ENCODE results near the gene MIEN1. TPM values are rescaled to one million over a fixed set of nuclear protein-coding genes. Genes with fewer than 3 reads are reported as not detected.

Gene MIEN1, protein sequence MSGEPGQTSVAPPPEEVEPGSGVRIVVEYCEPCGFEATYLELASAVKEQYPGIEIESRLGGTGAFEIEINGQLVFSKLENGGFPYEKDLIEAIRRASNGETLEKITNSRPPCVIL
- 100 to 1,000 TPM in 3 of 4 donors, 10 to 100 TPM in 1; 99.3 to 215 (median 109) TPM for total RNA-seq

DNA sequence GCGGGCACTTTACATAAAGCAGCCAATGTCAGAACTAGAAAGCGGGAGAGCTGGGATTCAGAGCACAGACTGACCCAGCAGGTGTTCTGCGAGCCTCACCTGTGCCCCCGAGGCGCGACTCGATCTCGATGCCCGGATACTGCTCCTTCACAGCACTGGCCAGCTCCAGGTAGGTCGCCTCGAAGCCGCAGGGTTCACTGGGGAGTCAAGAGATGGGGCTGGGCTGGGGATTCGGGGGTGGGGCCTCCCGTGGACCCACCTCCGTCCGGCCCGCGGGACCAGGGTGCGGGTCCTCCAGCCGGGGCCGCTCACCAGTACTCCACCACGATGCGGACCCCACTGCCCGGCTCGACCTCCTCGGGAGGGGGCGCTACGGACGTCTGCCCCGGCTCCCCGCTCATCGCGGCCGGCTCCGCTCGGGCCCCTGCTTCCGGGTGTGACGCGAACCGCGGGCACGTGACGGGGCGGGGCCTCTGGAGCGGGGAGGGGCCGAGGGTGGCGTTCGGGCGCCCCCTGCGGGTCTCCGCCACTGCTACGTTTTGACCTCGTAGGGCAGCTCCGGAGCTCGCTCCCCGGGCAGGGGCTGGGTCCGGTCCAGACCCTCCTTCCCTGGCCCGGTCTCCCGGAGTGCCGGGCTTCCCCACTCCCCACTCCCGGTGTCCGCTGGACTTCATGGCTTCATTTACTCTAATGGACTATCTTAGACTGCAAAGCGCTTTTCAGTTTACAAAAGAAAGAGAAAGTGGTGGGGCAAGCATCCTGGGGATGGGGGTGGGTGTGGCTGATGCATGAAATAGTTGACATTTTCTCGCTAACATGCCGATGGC is at the start of gene MIEN1:
Gene MIEN1, minus strand, starts transcription at position 438 of the 827 bp plus-strand sequence. Its CDS starts 37 bp downstream, at position 401.
- DNase-seq, result peak; percentile 95
- peaks cover 0 to 17% (median 0%) of the 10 kb centered on the region in 4 donors for H3K36me3 ChIP-seq
- peaks cover 8 to 13% (median 10%) of the 10 kb centered on the region in 4 donors for H3K4me1 ChIP-seq
- TF ChIP-seq, protein P1, sequence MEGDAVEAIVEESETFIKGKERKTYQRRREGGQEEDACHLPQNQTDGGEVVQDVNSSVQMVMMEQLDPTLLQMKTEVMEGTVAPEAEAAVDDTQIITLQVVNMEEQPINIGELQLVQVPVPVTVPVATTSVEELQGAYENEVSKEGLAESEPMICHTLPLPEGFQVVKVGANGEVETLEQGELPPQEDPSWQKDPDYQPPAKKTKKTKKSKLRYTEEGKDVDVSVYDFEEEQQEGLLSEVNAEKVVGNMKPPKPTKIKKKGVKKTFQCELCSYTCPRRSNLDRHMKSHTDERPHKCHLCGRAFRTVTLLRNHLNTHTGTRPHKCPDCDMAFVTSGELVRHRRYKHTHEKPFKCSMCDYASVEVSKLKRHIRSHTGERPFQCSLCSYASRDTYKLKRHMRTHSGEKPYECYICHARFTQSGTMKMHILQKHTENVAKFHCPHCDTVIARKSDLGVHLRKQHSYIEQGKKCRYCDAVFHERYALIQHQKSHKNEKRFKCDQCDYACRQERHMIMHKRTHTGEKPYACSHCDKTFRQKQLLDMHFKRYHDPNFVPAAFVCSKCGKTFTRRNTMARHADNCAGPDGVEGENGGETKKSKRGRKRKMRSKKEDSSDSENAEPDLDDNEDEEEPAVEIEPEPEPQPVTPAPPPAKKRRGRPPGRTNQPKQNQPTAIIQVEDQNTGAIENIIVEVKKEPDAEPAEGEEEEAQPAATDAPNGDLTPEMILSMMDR (IDR thresholded peaks at IDR 0.05), result peak; percentile 86 to 97 (median 93)
- TF ChIP-seq POLR2AphosphoS5 (IDR thresholded peaks at IDR 0.05), result peak; percentile 88 to 98 (median 96)
- peak; percentile 91 for TF ChIP-seq POLR2A (IDR thresholded peaks at IDR 0.05)
- peak; percentile 57 for TF ChIP-seq EP300 (IDR thresholded peaks at IDR 0.05; ENCODE audit: low read depth)
- in situ Hi-C loops (cut with MboI; ENCODE audit: low pct_ligation_motif_present in 1 of 4, low pct_unique_long_range_greater_than_20kb in 1 of 4, low sequenced_read_pairs in 3 of 4), result loop anchor here in 1 of 4 donors (25.0 kb wide), 1 partner anchor 93 kb away; the partner anchor contains the start of genes PPP1R1B and STARD3
- peak within 1 kb of the TSS; percentile 69 to 90 (median 82) for H3K4me3 ChIP-seq
- intact Hi-C loops (cut with DNase I; ENCODE audit: low total_unique reads), result no loop called here
- H3K27ac ChIP-seq, result peak within 1 kb of the TSS; percentile 86 to 95 (median 91)
- H3K9me3 ChIP-seq, result no peaks in the 10 kb centered on the region
- 0 to 1% methylated on average over 1 to 45 of the region's 65 CpGs for WGBS, 2 donors (ENCODE audit: low coverage in 1 of 2)
- H3K27me3 ChIP-seq, result no peaks in the 10 kb centered on the region

DNA sequence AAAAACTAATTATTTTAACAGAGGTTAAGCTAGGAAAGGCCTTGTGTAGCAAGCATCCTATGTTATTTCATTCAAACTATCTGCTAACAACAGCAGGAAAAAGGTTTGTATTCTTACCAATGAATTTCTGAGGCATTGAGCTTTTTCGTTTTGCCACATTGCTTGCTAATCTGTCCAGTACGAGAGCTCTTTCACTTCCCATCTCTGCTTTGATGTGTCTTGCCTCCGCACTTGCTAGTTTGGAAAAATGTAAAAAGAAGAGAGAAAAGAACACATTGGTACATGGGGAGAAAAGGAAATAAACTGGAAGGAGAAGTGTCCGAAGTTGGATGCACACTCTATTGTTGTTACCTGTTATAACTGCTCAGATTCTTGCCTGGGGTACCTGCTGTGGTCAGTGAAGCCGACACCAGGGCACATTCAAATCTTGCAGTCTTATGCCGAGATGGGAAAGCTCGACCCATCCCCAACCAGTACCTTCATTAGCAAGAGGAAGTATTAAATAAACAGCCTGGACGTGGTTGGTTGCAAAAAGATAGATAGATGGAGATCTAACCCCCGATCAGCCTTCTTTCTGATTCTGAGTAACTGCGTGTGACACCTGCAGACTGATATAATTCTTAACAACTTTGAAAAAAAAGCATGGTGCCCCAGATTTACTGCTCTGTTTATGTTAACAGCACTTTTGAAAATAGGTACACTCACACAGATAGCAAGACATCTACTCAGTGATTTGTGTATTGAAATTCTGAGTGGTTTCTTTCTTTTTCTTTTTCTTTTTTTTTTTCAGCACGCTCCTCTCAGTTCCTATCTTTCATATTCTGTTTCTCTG is 47.4 kb upstream of the MIEN1 start:
- H3K36me3 ChIP-seq, result no peaks in the 10 kb centered on the region
- 51 to 53% methylated on average over 10 to 11 of the region's 11 CpGs for WGBS, 2 donors (ENCODE audit: low coverage in 1 of 2)
- in situ Hi-C loops (cut with MboI; ENCODE audit: low pct_ligation_motif_present in 1 of 4, low pct_unique_long_range_greater_than_20kb in 1 of 4, low sequenced_read_pairs in 3 of 4), result no loop called here
- no peaks in the 10 kb centered on the region for H3K4me1 ChIP-seq
- H3K27me3 ChIP-seq, result peaks cover 4% of the 10 kb centered on the region
- H3K9me3 ChIP-seq, result no peaks in the 10 kb centered on the region
- intact Hi-C loops (cut with DNase I; ENCODE audit: low total_unique reads), result no loop called here
- H3K27ac ChIP-seq, result peak overlapping the region; percentile 23 to 75 (median 45)
- DNase-seq, result no peak
- peak overlapping the region in 2 of 4 donors; percentile 2 to 14 for H3K4me3 ChIP-seq
- TF ChIP-seq EP300 (IDR thresholded peaks at IDR 0.05; ENCODE audit: low read depth) (no peak), POLR2AphosphoS5 (IDR thresholded peaks at IDR 0.05) (no peak), POLR2A (IDR thresholded peaks at IDR 0.05) (no peak)
- TF ChIP-seq, protein P1 (IDR thresholded peaks at IDR 0.05), result no peak

DNA sequence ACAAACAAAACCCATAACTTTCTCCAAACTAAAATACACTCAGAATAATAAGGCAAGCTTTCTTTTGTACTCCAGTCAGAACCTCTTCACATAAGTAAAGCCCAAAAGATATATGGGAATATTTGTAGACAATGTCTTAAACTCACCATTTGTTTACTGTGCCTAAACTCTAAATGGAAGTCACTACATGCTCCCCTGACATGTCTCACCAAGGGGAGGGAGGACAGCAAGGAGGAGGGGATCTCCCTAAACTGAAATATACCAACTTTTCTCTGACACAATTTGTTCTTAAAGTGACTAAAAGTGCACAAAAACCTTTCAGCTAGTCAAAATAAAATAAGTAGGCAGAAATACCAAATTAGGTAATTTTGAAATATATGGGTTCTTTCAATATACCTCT is 45.9 kb upstream of the MIEN1 start:
- TF ChIP-seq, protein P1 (IDR thresholded peaks at IDR 0.05), result no peak
- no peak for TF ChIP-seq POLR2A (IDR thresholded peaks at IDR 0.05)
- no peak for TF ChIP-seq POLR2AphosphoS5 (IDR thresholded peaks at IDR 0.05)
- no peak for TF ChIP-seq EP300 (IDR thresholded peaks at IDR 0.05; ENCODE audit: low read depth)
- Histone ChIP-seq H3K27ac (peak overlapping the region; percentile 33 to 75 (median 60)), H3K27me3 (peaks cover 4% of the 10 kb centered on the region), H3K36me3 (no peaks in the 10 kb centered on the region), H3K4me3 (peak overlapping the region in 1 of 4 donors; percentile 14), H3K4me1 (no peaks in the 10 kb centered on the region), H3K9me3 (no peaks in the 10 kb centered on the region)
- DNase-seq, result no peak
- intact Hi-C loops (cut with DNase I; ENCODE audit: low total_unique reads) (no loop called here), in situ Hi-C loops (cut with MboI; ENCODE audit: low pct_ligation_motif_present in 1 of 4, low pct_unique_long_range_greater_than_20kb in 1 of 4, low sequenced_read_pairs in 3 of 4) (no loop called here)

DNA sequence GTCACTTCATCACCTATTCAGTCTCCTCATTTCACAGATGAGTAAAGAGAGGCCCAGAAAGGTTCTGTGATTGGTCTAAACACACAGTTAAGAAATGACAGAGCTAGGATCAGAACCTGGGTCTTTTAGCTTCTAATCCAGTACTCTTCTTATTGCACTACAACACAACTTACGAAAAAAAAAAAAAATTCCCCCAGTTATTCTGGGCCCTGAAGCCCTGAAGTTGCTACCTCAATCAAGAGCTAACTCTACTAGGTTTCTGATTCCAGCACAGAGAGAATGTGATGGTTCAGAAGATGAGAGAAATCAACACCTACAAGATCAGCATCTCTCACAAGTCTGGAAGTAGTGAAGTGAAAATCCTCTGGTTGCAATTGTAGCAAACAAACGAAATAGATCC is 44.7 kb upstream of the MIEN1 start:
- H3K4me1 ChIP-seq, result no peaks in the 10 kb centered on the region
- WGBS, 2 donors (ENCODE audit: low coverage in 1 of 2), result 74 to 77% methylated on average over 2 of the region's 2 CpGs
- intact Hi-C loops (cut with DNase I; ENCODE audit: low total_unique reads) (no loop called here), in situ Hi-C loops (cut with MboI; ENCODE audit: low pct_ligation_motif_present in 1 of 4, low pct_unique_long_range_greater_than_20kb in 1 of 4, low sequenced_read_pairs in 3 of 4) (no loop called here)
- no peaks in the 10 kb centered on the region for H3K36me3 ChIP-seq
- H3K27me3 ChIP-seq, result peaks cover 4% of the 10 kb centered on the region
- no peak overlapping the region for H3K4me3 ChIP-seq
- TF ChIP-seq POLR2A (IDR thresholded peaks at IDR 0.05) (no peak), EP300 (IDR thresholded peaks at IDR 0.05; ENCODE audit: low read depth) (no peak), POLR2AphosphoS5 (IDR thresholded peaks at IDR 0.05) (no peak)
- H3K27ac ChIP-seq, result peak overlapping the region; percentile 46 to 75 (median 62)
- H3K9me3 ChIP-seq, result no peaks in the 10 kb centered on the region
- DNase-seq, result no peak

Data from transverse colon (tissue), 4 donors.